Psoas muscle (tissue), 8 donors: ENCODE measurements around the gene AFAP1. TPM values are rescaled to one million over a fixed set of nuclear protein-coding genes. Genes with fewer than 3 reads are reported as not detected.

Source experiments
- ATAC-seq, 4 donors: fragments of 200-7000 bp; cut with Tn5 transposase; one replicate each; pipeline ENCODE4 v1.9.1; 2020; ENCODE audit warnings: moderate library complexity in 3 of 4, mild to moderate bottlenecking in 2 of 4
- DNase-seq, 2 donors: peaks; one replicate each; pipeline ENCODE4 v3.0.0-alpha.2; 2020
- H3K27ac ChIP-seq: fragments of 200-600 bp; one replicate; pipeline ENCODE4 v1.8.0; 2022
- H3K27me3 ChIP-seq, 3 donors: fragments of 200-600 bp in 1 of 3; one replicate each; pipeline versions ENCODE4 v1.6.1 to v1.8.0; 2013 to 2022; ENCODE audit warnings: low read length in 2 of 3, mild to moderate bottlenecking in 2 of 3, moderate library complexity in 1 of 3; ENCODE audit not compliant: insufficient read depth in 3 of 3
- H3K36me3 ChIP-seq, 2 donors: fragments of 200-600 bp in 1 of 2; one replicate each; pipeline versions ENCODE4 v1.6.1 to v1.8.0; 2013 to 2022; ENCODE audit warnings: low read depth in 1 of 2, mild to moderate bottlenecking in 1 of 2, moderate library complexity in 1 of 2; ENCODE audit not compliant: insufficient read depth in 1 of 2
- H3K4me1 ChIP-seq: fragments of 200-600 bp; one replicate; pipeline ENCODE4 v1.8.0; 2022
- H3K4me3 ChIP-seq: fragments of 200-600 bp; one replicate; pipeline ENCODE4 v1.8.0; 2022; ENCODE audit warnings: mild to moderate bottlenecking
- H3K9me3 ChIP-seq: fragments of 200-600 bp; one replicate; pipeline ENCODE4 v1.8.0; 2022
- CTCF ChIP-seq: fragments of 200-600 bp; IDR thresholded peaks from one replicate; pipeline ENCODE4 v1.8.0; 2022; ENCODE audit warnings: antibody characterized with exemption
- WGBS, 3 donors: extraction: QIAGEN DNeasy Blood & Tissue Kit; methylation state at CpG; one replicate each; pipeline versions ENCODE4 v1.1.6 to v1.1.7; 2013; 5-methylcytosine and 5-hydroxymethylcytosine counted together
- intact Hi-C, 2 donors: fragments of 100-400 bp; cut with DNase I; formaldehyde crosslinking; loops; one replicate each; pipeline versions ENCODE4 v1.11.0 to v1.14.2; 2022
- polyA plus RNA-seq, 3 donors: library from polyadenylated mRNA; stranded (reverse); fragments of 200-250 nt; gene quantifications; one replicate each; pipeline ENCODE4 v1.2.3, GENCODE V29; 2013
- total RNA-seq, 4 donors: library from RNA; stranded (reverse); fragmentation: NEBNext Ultra II Directional in 2 of 4; extraction: Animal tissue kit (Norgen Biotek cat#: 25700) in 2 of 4; gene quantifications; one replicate each; pipeline versions ENCODE4 v1.2.1 to v1.2.4, GENCODE V29; 2021 to 2023
- donor health status: healthy with polysubstance abuse.
- donor health status: DM: no; HTN: no; CAD: no; lungs with moderate emphysema.
- donor health status: Bipolar disorder and iron deficiency.
- donor health status: healthy.
- donor health status: DM: yes; HTN: yes; CAD: no.
- donor health status: DM: no; HTN: no; CAD: no.
- donor health status: DM: no; HTN: no; CAD: no.
- donor health status: DM: yes; HTN: yes; CAD: no.

AFAP1 gene
- total and polyA plus RNA-seq, 7 donors, result 1.3 to 11.4 (median 2.6) TPM

- DNase-seq (no peak), ATAC-seq (no peak)
- intact Hi-C loops, result no loop called here
- Histone ChIP-seq H3K9me3 (no peaks in the 10 kb centered on the region), H3K4me1 (peaks cover 2% of the 10 kb centered on the region), H3K27ac (no peak overlapping the region), H3K27me3 (no peaks in the 10 kb centered on the region), H3K4me3 (no peak overlapping the region), H3K36me3 (peaks cover 0 to 15% of the 10 kb centered on the region in 2 donors)
- 92 to 98% (median 93%) methylated on average over 8 of the region's 8 CpGs for WGBS, 3 donors
- TF ChIP-seq CTCF, result no peak
Observed at GRCh38 chr4:7783541-7783940, 156.1 kb downstream of the AFAP1 start.

GRCh38 chr4:7782783-7783182 is 156.9 kb downstream of the AFAP1 start:
- no peak overlapping the region for H3K27ac ChIP-seq
- WGBS, 3 donors, result 52 to 64% (median 62%) methylated on average over 8 of the region's 8 CpGs
- H3K9me3 ChIP-seq, result no peaks in the 10 kb centered on the region
- TF ChIP-seq CTCF, result no peak
- H3K27me3 ChIP-seq, result no peaks in the 10 kb centered on the region
- H3K4me1 ChIP-seq, result no peaks in the 10 kb centered on the region
- intact Hi-C loops, result no loop called here
- no peak overlapping the region for H3K4me3 ChIP-seq
- ATAC-seq, result no peak
- no peak for DNase-seq
- peaks cover 0 to 22% of the 10 kb centered on the region in 2 donors for H3K36me3 ChIP-seq

GRCh38 chr4:7781993-7782392 is 157.7 kb downstream of the AFAP1 start:
- no peak for DNase-seq
- H3K27ac ChIP-seq, result no peak overlapping the region
- no peaks in the 10 kb centered on the region for H3K27me3 ChIP-seq
- no peaks in the 10 kb centered on the region for H3K9me3 ChIP-seq
- ATAC-seq, result peak in 1 of 4 donors; percentile 18
- no peak for TF ChIP-seq CTCF
- WGBS, 3 donors, result 78 to 83% (median 82%) methylated on average over 17 of the region's 17 CpGs
- no peaks in the 10 kb centered on the region for H3K4me1 ChIP-seq
- intact Hi-C loops, result no loop called here
- H3K4me3 ChIP-seq, result no peak overlapping the region
- H3K36me3 ChIP-seq, result peaks cover 0 to 29% of the 10 kb centered on the region in 2 donors

- intact Hi-C loops, result no loop called here
- WGBS, 3 donors, result 73 to 83% (median 82%) methylated on average over 13 of the region's 13 CpGs
- no peak for TF ChIP-seq CTCF
- ATAC-seq (peak in 3 of 4 donors; percentile 17 to 35 (median 33)), DNase-seq (no peak)
- Histone ChIP-seq H3K27ac (no peak overlapping the region), H3K36me3 (peaks cover 0 to 30% of the 10 kb centered on the region in 2 donors), H3K27me3 (no peaks in the 10 kb centered on the region), H3K9me3 (no peaks in the 10 kb centered on the region), H3K4me3 (no peak overlapping the region), H3K4me1 (no peaks in the 10 kb centered on the region)
Observed at GRCh38 chr4:7781366-7781765, 158.3 kb downstream of the AFAP1 start.

- 84 to 87% (median 84%) methylated on average over 5 of the region's 5 CpGs for WGBS, 3 donors
- DNase-seq (no peak), ATAC-seq (no peak)
- no peak overlapping the region for H3K27ac ChIP-seq
- no peaks in the 10 kb centered on the region for H3K4me1 ChIP-seq
- intact Hi-C loops, result no loop called here
- H3K4me3 ChIP-seq, result no peak overlapping the region
- no peaks in the 10 kb centered on the region for H3K9me3 ChIP-seq
- TF ChIP-seq CTCF, result no peak
- H3K27me3 ChIP-seq, result no peaks in the 10 kb centered on the region
- H3K36me3 ChIP-seq, result peaks cover 0 to 29% of the 10 kb centered on the region in 2 donors
Observed at GRCh38 chr4:7780751-7781348, 158.8 kb downstream of the AFAP1 start.
